Aorta (tissue), 5 donors: ENCODE results near the gene SMYD2. TPM values are rescaled to one million over a fixed set of nuclear protein-coding genes. Genes with fewer than 3 reads are reported as not detected.

Experiments used
- ATAC-seq: fragments of 200-7000 bp; cut with Tn5 transposase; one replicate; pipeline ENCODE4 v1.9.1; 2022; ENCODE audit warnings: moderate library complexity; ENCODE audit not compliant: low FRiP score
- DNase-seq, 2 donors: peaks; one replicate each; pipeline ENCODE4 v3.0.0-alpha.2; 2020
- H3K27ac ChIP-seq, 2 donors: one replicate each; pipeline ENCODE4 v1.5.1; 2013; ENCODE audit warnings: low read length in 2 of 2, mild to moderate bottlenecking in 2 of 2, moderate library complexity in 2 of 2, control low read depth in 1 of 2, inconsistent platforms in 1 of 2, low read depth in 1 of 2
- H3K27me3 ChIP-seq, 2 donors: one replicate each; pipeline ENCODE4 v1.6.1; 2013; ENCODE audit warnings: control low read depth in 1 of 2, low read length in 1 of 2, mild to moderate bottlenecking in 1 of 2, moderate library complexity in 1 of 2; ENCODE audit not compliant: insufficient read depth in 2 of 2, control insufficient read depth in 1 of 2
- H3K36me3 ChIP-seq, 2 donors: one replicate each; pipeline ENCODE4 v1.6.1; 2013; ENCODE audit warnings: control low read depth in 1 of 2, low read length in 1 of 2, mild to moderate bottlenecking in 1 of 2; ENCODE audit not compliant: insufficient read depth in 2 of 2, control insufficient read depth in 1 of 2
- H3K4me1 ChIP-seq, 2 donors: one replicate each; pipeline ENCODE4 v1.6.1; 2013; ENCODE audit warnings: low read length in 2 of 2, control low read depth in 1 of 2, mild to moderate bottlenecking in 1 of 2, moderate library complexity in 1 of 2; ENCODE audit not compliant: insufficient read depth in 2 of 2, control insufficient read depth in 1 of 2
- H3K4me3 ChIP-seq, 2 donors: one replicate each; pipeline ENCODE4 v1.5.1; 2013; ENCODE audit warnings: low read length in 2 of 2, control low read depth in 1 of 2, mild to moderate bottlenecking in 1 of 2
- H3K9me3 ChIP-seq: one replicate; pipeline ENCODE4 v1.6.1; 2013; ENCODE audit warnings: mild to moderate bottlenecking, low read length; ENCODE audit not compliant: control insufficient read depth
- WGBS, 2 donors: extraction: QIAGEN DNeasy Blood & Tissue Kit; methylation state at CpG; one replicate each; pipeline ENCODE4 v1.1.7; 2013; 5-methylcytosine and 5-hydroxymethylcytosine counted together
- intact Hi-C, 2 donors: fragments of 100-400 bp; cut with DNase I; formaldehyde crosslinking; loops; one replicate each; pipeline versions ENCODE4 v1.14.2 to v1.15.0; 2022
- polyA plus RNA-seq, 2 donors: library from polyadenylated mRNA; stranded (reverse); fragments of 200-250 nt; gene quantifications; one replicate each; pipeline ENCODE4 v1.2.3, GENCODE V29; 2013
- total RNA-seq, 2 donors: library from RNA; stranded (reverse); fragmentation: NEBNext Ultra II Directional; extraction: Animal tissue kit (Norgen Biotek cat#: 25700); gene quantifications; one replicate each; pipeline ENCODE4 v1.2.1, GENCODE V29; 2021
- donor health status: healthy with polysubstance abuse.
- donor health status: Bipolar disorder and iron deficiency.
- donor health status: DM: no; HTN: no; CAD: no.
- donor health status: DM: no; HTN: no; CAD: no.
- donor health status: DM: yes; HTN: yes; CAD: no.

The SMYD2 gene
- total and polyA plus RNA-seq, 4 donors: 11.9 to 18.3 (median 12.8) TPM

- ATAC-seq: no peak
- intact Hi-C loops: no loop called here
- Histone ChIP-seq H3K27ac (no peak overlapping the region), H3K27me3 (no peaks in the 10 kb centered on the region), H3K9me3 (no peaks in the 10 kb centered on the region), H3K36me3 (no peaks in the 10 kb centered on the region), H3K4me1 (no peaks in the 10 kb centered on the region), H3K4me3 (no peak overlapping the region)
- DNase-seq: no peak
- 86 to 92% methylated on average over 3 of the region's 3 CpGs for WGBS, 2 donors
Measured at GRCh38 chr1:214292322-214292721, 11.4 kb downstream of the SMYD2 start.

GRCh38 chr1:214295934-214296333, 15.0 kb downstream of the SMYD2 start:
- H3K4me3 ChIP-seq: no peak overlapping the region
- intact Hi-C loops: no loop called here
- no peaks in the 10 kb centered on the region for H3K4me1 ChIP-seq
- H3K36me3 ChIP-seq: no peaks in the 10 kb centered on the region
- DNase-seq: no peak
- H3K9me3 ChIP-seq: no peaks in the 10 kb centered on the region
- no peak for ATAC-seq
- no peak overlapping the region for H3K27ac ChIP-seq
- no peaks in the 10 kb centered on the region for H3K27me3 ChIP-seq
- 95 to 97% methylated on average over 4 of the region's 4 CpGs for WGBS, 2 donors

GRCh38 chr1:214296860-214297745, 16.1 kb downstream of the SMYD2 start:
- no peak overlapping the region for H3K27ac ChIP-seq
- intact Hi-C loops: no loop called here
- H3K27me3 ChIP-seq: no peaks in the 10 kb centered on the region
- no peak for DNase-seq
- WGBS, 2 donors: 39 to 52% methylated on average over 9 of the region's 9 CpGs
- H3K9me3 ChIP-seq: no peaks in the 10 kb centered on the region
- H3K36me3 ChIP-seq: no peaks in the 10 kb centered on the region
- ATAC-seq: no peak
- no peak overlapping the region for H3K4me3 ChIP-seq
- H3K4me1 ChIP-seq: no peaks in the 10 kb centered on the region

- H3K4me1 ChIP-seq: no peaks in the 10 kb centered on the region
- H3K4me3 ChIP-seq: no peak overlapping the region
- no peaks in the 10 kb centered on the region for H3K36me3 ChIP-seq
- intact Hi-C loops: no loop called here
- no peak overlapping the region for H3K27ac ChIP-seq
- 95 to 96% methylated on average over 9 of the region's 9 CpGs for WGBS, 2 donors
- no peak for DNase-seq
- H3K27me3 ChIP-seq: no peaks in the 10 kb centered on the region
- no peaks in the 10 kb centered on the region for H3K9me3 ChIP-seq
- no peak for ATAC-seq
Measured at GRCh38 chr1:214300149-214300780, 19.3 kb downstream of the SMYD2 start.

- Histone ChIP-seq H3K27me3 (no peaks in the 10 kb centered on the region), H3K4me1 (no peaks in the 10 kb centered on the region), H3K4me3 (no peak overlapping the region), H3K36me3 (no peaks in the 10 kb centered on the region), H3K9me3 (no peaks in the 10 kb centered on the region), H3K27ac (no peak overlapping the region)
- ATAC-seq (no peak), DNase-seq (no peak)
- intact Hi-C loops: no loop called here
Measured at GRCh38 chr1:214301526-214301925, 20.6 kb downstream of the SMYD2 start.

GRCh38 chr1:214303141-214303930, 22.4 kb downstream of the SMYD2 start:
- Histone ChIP-seq H3K9me3 (no peaks in the 10 kb centered on the region), H3K36me3 (no peaks in the 10 kb centered on the region), H3K4me3 (peak overlapping the region in 1 of 2 donors; percentile 37), H3K27ac (no peak overlapping the region), H3K27me3 (no peaks in the 10 kb centered on the region), H3K4me1 (no peaks in the 10 kb centered on the region)
- intact Hi-C loops: no loop called here
- DNase-seq (no peak), ATAC-seq (no peak)
- 11 to 24% methylated on average over 25 of the region's 25 CpGs for WGBS, 2 donors

GRCh38 chr1:214305164-214305751, 24.3 kb downstream of the SMYD2 start:
- H3K27ac ChIP-seq: no peak overlapping the region
- ATAC-seq (no peak), DNase-seq (no peak)
- H3K4me1 ChIP-seq: no peaks in the 10 kb centered on the region
- intact Hi-C loops: no loop called here
- WGBS, 2 donors: 93 to 97% methylated on average over 9 of the region's 9 CpGs
- H3K27me3 ChIP-seq: no peaks in the 10 kb centered on the region
- H3K36me3 ChIP-seq: no peaks in the 10 kb centered on the region
- no peak overlapping the region for H3K4me3 ChIP-seq
- no peaks in the 10 kb centered on the region for H3K9me3 ChIP-seq

- Histone ChIP-seq H3K4me3 (no peak overlapping the region), H3K4me1 (no peaks in the 10 kb centered on the region), H3K27ac (no peak overlapping the region), H3K27me3 (no peaks in the 10 kb centered on the region), H3K9me3 (no peaks in the 10 kb centered on the region), H3K36me3 (no peaks in the 10 kb centered on the region)
- WGBS, 2 donors: 91 to 97% methylated on average over 6 of the region's 6 CpGs
- intact Hi-C loops: no loop called here
- no peak for ATAC-seq
- no peak for DNase-seq
Measured at GRCh38 chr1:214306269-214306668, 25.3 kb downstream of the SMYD2 start.
